HG03066 (cell line): ENCODE measurements around the gene SEBOX.
A peak's percentile ranks its signal among the peaks of the same experiment; 100 is the strongest.

Experiments
- ATAC-seq: cut with Tn5 transposase; IDR thresholded peaks from one replicate; pipeline ENCODE4 v1.9.1; 2021; ENCODE audit warnings: low read depth; ENCODE audit not compliant: unreplicated experiment

The SEBOX gene

DNA sequence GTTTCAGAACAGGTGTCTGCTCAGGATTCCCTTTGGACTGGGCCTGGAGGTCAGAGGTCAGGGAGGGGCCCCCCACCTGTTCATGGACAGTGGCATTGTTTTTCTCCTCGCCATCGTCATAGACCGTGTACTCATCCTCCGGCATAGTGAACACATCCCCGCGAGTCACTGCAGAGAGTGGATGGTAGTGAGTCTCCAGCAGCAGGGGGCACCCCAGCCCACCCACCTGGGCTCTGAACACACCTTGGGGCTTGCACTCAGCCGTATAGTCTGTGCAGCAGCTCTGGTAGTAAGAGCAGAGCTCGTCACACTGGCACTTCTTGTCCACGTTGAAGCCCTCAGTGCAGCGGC is 4.7 kb upstream of the SEBOX start:
- ATAC-seq = no peak

DNA sequence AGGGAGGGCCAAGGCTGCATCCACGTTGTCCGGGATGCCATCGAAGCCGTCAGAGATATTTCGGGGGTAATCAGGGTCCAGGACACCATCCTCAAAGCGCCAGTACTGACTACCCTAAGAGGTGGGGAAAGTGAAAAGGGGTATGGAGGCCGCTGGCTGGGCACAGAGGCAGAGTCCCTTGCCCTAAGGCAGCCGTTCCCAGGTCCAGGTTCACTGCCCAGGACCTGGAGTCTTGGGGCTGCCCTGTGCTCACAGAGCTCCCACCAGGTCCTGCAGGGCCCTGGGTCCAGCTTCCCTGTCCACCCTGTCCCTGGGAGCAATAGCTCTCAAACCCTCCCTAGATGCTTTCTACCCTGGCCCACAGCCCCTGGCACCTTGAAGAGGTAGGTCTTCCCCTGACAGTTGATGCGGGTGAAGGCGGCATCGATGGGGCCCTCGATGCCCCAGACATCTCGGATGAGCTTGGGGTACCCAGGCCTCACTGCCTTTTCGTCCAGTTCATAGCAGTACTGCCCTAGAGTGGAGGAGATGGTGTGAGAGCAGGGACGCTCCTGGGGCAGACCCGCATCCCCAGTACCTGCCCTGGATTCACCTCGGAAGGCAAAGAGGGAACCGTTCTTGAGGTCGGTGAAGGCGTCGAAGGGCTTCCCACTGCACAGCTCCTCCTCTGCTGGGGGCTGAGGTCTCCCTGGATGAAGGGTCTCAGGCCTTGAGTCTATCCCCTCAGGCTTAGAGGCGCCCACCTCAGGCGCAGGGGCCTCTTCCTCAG is 4.1 kb upstream of the SEBOX start:
- ATAC-seq = no peak

GRCh38 chr17:28368306-28368831 is 3.4 kb upstream of the SEBOX start:
- no peak for ATAC-seq

DNA sequence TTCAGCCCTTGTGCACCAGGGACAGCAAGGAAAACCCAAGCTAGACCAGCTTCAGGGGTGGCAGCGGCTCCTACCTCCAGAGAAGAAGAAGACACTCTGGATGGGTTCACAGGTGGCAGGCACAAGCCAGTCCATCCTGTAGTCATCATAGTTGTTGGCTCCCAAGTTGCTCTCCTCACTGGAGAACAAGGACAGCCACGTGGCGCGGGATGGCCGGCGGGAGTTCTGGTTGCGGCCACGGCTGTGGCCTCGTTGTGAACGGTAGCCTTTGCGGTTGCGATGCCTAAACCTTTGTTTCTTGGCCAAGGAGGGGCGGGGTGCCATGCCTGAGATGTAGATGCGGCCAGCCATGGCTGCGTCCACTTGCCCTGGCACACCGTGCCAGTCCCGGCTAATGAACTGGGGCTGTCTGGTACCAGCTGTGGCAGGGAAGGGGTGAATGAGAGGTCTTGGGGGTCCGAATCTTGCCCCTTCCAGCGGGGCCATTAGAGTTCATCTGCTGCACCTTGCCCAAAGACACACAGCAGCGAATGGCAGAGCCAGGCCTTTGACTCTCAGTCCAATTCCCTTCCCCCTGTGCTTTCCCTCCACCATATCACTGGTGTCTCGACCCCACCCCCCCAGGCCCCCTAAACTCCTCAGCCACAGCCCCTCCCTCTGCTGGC is 2.8 kb upstream of the SEBOX start:
- ATAC-seq = no peak

GRCh38 chr17:28366605-28367004 is 1.6 kb upstream of the SEBOX start:
- ATAC-seq = no peak

DNA sequence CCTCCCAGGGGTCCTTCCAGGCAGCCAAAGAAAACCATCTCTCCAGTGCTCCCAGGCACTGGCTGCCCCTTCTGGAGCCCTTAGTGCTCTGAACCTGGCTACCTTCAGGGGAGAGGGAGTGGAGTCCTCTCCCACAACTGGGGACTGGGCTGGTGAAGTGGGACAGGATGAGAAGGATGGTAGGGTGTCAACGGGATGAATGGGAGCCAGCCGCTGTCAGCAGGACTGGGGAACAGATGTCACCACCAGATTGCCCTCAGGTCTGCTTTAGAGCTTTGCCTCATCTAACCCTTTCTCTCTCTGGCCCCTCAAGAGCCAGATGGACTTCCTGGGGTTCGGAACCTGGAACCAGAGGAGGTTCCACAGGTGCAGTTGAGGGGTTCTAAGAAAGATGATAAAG is 488 bp upstream of the SEBOX start:
- ATAC-seq = no peak

DNA sequence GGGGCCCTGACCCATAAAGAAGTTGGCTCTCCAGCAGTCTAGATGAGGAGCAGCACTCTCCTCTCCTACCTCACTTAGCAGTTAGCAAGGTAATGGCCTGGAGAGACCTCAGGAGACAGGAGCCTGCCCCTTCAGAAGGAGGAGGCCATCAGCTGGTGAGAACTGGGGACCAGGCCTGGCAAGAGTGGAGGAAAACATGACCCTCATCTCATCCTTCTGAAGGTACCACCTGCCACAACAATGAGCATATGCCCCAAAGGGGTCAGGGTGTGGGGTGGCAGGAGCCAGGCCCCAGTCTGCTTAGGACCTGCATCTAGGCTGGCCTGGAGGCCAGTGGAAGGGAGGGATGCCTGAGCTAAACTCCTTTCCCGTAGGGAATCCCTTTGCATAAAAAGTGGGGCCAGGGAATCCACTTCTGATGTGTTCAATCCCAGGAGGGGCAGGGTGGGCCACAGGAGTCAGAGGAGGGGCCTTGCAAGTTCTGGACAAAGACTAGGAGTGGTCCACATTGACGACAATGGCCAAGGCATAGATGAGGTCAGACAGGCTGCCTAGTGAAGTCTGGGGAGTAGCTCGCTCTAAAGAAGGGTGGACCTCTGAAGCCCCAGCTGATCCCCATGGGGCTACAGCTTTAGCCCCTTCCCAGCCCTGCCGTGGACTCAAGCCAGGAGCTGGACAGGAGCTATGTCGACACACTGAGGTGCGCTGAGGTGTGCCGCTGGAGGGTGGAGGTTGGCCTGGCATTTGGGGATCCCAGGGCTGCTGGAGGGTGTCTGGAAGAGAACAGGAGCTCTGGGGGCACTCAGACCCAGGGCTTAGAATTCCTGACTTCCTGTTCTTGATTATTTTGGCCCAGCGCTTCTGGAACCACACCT is 986 bp downstream of the SEBOX start:
- no peak for ATAC-seq

DNA sequence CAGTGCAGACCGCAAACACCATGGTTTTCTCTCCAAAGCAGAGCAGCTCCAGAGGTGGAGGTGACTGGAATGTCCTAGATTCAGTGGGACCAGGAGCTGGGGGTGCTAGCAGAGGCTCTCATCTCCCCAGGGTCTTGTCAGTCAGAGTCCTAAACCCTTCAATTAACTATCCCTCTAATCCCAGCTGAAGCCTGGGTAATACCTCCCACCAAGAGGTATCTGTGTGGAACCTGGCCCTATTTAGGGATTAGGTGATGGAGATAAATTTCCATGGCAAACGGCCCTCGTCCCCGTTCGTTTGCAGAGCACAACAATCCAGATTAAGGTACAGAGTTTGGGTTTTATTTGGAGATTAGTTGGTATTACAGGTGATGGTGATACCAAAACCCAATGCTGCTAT is 1.8 kb downstream of the SEBOX start:
- ATAC-seq = no peak

DNA sequence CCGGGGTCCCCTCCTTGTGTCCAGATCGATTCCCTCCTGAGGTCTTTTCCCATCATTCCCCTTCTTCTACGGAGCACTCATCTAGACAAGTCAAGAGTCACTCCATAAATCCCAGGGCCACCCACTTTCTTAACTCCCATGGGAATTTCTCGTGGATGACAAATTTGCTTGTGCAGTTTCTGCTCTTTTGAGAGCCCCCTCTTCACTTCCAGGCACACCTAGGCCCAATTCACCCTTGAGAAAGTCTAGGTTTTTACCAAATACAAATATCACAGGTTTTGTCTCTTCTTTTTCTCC is 7.2 kb downstream of the SEBOX start:
- ATAC-seq = no peak

GRCh38 chr17:28357061-28357900 is 7.7 kb downstream of the SEBOX start, which contains the start of gene POLDIP2:
POLDIP2 (minus strand) TSS chr17:28357527; CDS start chr17:28357448, 79 bp downstream.
- ATAC-seq = peak; percentile 97

DNA sequence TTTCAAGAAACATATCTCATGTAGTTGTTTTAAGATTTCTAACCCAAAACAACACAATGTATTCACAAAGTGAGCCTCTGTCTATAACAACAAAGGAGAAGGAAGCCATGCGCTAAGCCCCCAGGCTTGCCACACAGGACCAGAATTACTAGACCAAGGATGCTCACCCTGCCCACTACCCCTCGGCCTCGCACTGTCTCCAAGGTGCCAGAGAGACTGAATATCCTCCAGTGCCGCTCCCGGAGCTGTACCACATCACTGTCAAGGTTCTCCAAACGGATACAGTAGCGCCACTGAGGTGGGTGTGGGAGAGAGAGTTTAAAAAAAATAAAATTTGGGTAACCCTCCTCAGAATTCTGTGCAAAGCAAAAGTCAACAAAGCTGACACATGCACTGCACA is 14.7 kb downstream of the SEBOX start:
- ATAC-seq = no peak

DNA sequence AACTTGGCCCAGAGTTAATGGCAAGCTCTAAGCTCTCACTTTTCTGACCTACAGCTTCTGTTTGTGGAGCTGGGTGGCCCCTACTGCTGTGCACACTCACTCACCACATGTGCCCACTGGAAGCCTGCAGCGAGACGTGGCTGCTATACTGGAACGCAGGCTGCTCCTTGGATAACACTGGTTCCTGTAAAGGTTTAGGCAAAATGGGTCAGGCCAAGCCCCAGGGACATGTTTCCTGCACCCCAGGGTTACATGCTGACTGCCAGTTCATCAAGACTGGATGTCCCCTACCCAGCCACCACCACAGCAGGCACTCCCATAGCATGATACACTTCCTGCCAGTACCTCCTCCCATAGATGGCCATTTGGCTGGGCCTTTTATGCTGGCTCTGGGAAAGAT is 16.0 kb downstream of the SEBOX start:
- no peak for ATAC-seq

- ATAC-seq = no peak
Measured at GRCh38 chr17:28347261-28347891, 17.6 kb downstream of the SEBOX start.

GRCh38 chr17:28346746-28347246 is 18.2 kb downstream of the SEBOX start:
- no peak for ATAC-seq

DNA sequence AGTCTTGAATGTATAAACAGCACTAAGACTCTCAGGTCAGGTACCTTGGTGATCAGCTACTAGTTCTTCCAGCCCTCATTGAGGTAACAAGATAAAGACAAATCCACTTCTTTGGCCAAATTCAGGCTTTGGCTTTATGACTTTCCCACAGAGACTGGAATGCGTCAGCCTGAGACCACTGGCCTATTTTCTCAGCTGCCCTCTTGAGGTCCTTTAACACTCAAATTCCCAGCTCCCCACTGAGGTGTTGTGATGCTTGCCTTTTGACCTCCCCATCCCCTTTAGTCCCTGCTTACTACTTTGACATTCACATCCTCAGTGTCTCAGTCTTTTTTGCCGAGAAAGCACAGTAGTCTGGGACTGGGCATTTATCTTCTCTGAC is 18.8 kb downstream of the SEBOX start:
- ATAC-seq = no peak

DNA sequence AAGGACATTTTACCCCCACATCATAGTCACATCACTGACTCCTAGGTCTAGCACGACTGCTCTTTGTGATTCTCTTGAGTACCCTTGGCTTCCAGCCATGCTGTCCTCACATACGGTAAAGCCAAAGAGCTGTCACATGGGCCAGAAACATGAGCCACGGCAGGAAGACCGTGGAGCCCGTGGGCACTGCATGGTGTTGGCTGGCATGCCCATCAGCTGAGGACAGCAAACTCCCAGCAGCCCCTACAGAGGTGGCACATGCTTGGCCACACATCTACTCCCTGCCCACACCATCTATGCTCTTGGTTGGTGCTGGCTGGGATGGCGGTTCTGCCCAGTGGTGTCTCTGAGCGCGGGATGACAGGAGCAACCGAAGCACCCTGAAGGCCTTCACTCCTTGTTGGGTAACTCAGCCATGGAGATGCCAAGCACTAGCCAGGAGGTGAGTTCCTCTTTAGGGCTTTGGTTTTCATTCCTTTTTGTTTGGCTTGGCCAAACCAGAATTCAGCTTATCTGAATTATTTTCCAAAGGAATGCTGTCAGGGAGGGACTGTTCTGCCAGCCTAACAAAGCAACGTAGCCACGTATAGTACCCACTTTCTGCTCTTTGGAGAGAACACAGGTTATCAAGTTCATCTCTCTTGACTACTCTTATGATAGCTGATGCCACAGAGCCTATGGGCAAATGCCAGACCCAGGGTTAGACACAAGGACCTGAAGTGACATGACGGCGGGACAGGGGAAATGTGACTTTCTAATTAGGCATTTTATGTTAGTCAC is 19.4 kb downstream of the SEBOX start:
- ATAC-seq = no peak

- no peak for ATAC-seq
Measured at GRCh38 chr17:28344435-28344901, 20.5 kb downstream of the SEBOX start.

DNA sequence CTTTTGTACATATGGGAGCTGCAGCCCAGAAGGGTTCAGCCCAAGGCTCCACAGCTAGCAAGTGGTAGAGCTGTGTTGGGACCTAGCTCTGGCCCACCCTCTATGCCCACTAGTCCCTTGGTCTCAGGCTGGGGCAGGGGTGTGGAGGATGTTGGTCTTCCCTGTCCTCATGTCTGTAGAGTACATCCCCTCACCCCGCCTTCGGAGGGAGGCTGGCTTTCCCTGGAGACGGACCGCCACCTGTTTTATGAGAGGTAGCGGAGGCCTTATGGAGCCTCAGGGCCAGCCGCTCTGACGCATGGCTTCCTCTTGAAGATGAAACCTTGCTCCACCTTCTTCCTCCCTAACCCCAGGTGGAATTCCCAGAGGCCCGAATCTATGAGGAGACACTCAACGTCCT is 21.0 kb downstream of the SEBOX start:
- no peak for ATAC-seq

DNA sequence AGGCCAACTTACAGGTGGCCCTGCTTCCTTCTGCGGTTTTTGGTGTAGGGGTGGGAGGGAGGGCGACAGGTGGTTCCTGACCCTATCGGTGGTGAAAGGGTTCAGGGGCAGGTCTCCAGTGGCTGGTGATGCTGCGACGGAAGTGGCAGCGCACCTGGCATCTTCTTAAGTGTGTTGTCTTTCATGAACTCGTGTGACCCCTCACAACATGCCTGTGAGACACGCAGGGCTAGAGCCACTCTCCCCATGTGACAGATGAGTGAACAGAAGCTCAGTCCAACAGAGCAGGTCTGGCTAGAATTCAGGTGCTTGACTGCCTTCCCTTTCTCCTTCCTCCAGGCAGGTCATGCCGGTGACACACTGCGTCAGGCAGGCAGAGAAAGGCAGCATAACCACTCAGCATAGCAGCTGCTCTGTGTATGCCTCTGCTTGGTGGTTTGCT is 21.5 kb downstream of the SEBOX start:
- no peak for ATAC-seq
